T-helper 1 cell (primary cell): ENCODE measurements around the gene SEC24D.

ENCODE experiments used
- DNase-seq, 5 donors: peaks; one replicate each; pipeline ENCODE4 v3.0.0-alpha.2; 2012 to 2020

The SEC24D gene

DNA sequence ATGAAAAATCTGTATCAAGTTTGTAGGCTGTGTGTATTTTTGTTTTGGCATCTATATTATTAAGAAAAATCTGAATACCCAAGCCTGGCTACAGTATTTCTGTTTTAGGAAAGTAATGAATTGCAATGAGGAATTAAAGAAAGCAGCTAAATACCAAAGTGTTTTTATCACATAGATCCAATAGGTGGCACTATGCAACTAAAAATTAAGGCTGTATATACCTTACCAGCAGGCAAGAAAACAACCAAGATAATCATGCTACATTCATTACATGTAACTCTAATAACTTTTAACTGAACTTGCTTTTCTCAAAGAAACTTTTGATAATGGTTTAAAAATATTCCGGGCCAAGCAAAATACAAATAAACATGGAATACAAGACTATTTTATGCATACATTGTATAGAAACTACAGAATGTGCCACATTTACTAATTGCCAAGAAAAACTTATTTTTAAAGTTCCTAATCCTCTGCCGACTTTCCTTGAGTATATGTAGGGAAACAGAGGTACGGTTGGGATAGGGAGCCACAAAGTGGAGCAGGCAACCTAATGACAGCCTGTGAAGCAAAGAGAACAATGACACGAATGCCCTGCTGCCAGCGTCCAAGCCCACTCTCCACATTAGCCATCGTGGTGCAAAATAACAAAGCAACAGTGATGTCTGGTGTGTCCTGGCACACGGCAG lies 63.7 kb downstream of the SEC24D start:
- DNase-seq = peak in 1 of 5 donors; percentile 39

DNA sequence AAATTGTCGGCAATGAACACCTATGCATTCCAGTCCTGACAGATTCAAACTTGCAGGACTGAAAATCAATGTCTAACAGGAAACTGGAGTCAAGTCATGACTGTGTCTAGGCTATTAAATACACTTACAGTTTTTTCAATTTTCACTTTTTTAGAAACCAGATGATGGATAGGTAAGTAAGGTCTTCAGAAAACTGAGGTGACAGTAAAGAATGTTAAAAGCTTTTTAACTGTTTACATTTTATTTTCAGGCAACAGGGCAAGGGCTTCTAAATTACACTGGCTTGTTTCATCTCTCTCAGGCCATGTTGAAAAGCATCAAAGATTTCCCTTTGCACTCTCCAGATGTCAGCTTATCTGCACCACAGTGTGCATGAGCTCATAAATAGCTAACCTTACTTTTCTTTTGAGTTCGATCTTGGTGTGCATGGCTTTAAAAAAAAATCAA lies 65.2 kb downstream of the SEC24D start:
- DNase-seq = no peak

DNA sequence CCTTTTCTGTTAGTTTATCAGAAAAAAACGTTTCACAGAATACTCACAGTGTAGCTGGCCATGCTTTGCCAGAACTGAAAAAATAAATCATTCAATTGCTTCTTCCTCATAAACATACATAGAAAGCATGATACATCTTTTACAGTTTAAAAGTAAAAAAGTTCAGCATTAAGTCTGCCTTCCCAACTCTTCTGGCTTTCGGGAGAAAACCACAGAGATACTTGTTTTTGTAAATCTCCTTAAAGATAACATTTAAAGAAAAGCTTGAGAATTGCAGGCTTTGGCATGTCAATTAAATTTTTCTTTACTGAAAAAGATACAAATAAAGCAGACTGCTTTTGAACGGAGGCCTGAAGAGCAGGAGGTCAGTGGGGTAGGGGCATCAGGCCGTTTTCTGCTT lies 66.8 kb downstream of the SEC24D start:
- no peak for DNase-seq

DNA sequence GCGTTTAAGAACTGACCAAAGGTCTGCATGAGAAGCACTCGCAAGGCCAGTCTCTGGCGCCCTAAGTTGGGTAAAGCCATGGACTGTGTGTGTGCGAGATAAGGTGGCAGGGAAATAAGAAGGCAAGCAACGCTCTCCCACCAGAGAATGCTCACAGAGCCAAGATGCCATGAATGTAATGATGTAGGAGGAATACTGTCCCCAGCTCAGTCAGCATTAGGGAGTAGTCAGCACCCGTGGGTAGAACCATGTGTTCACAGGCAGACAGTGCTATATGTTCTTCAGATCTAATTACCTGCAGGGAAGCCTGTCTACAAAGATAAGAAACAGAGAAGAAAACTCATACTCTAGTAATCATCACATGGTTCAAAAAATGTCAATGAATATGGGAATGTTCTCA lies 68.8 kb downstream of the SEC24D start:
- no peak for DNase-seq

DNA sequence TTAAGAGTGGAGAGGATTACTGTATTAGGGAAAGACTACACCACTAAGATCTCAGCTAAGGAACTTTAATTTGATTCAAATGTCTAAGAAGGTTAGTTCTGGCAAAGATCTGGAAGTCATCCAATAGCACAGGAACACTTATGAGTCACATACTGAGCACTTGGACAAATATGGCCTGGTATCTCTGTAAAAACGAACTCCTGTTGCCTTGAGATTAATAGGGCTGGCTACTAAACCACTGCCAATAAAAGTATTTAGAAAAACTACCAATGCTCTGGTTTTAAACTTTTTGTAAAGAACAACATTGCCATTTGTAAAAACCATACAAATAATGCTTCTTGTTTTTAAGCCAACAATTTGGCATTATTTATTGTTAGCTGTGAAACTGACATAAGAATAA lies 70.5 kb downstream of the SEC24D start:
- DNase-seq = no peak

DNA sequence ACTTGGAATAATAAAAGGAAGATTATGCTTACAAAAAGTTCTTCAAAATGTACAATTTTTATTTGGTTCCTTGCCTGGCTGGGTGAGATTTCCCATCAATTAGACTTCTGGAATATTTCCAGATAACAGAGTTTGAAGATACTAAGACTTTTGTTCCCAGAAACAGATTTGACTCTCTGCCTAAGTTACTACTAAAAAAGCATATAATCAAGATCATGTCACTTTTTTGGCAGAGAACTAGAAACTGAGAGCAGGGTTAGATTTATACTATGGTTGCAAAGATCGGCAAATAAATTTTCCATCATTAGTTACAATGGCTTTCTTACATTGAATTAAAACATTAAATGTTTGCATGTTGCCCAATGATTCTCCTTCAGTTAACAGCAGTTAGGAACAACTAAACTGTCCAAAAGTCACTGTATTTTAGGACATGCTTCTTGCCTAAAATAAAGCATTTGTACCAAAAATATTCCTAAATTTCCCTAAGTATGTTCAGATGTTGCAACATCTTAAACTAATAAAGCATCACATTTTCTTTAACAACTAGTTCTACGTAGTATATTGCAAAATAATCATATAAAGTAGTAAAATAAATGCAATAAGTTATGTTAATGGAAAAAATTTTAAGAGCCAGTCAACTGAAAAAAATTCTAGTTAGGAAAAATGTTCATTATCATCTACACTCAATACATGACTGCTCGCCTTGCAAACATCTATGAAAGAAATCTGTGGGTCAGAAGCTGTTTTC lies 73.0 kb downstream of the SEC24D start:
- no peak for DNase-seq

DNA sequence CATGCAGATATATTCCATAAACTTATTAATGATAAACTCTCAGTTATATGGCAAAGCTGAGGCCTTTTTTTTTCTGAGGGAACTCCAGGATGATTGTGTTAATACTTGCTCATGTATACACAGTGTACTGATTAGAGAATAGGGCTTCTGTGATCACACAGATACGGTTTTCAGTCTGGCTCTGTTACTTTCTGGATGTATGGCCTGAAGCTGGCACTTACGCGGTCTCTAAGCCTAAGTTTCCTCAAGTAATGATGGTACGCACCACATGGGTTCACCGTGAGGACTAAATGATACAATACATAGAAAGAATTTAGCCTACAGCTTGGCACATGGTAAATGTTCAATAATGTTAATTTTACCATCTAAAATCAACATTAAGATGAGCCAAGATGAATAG lies 73.8 kb downstream of the SEC24D start:
- no peak for DNase-seq

DNA sequence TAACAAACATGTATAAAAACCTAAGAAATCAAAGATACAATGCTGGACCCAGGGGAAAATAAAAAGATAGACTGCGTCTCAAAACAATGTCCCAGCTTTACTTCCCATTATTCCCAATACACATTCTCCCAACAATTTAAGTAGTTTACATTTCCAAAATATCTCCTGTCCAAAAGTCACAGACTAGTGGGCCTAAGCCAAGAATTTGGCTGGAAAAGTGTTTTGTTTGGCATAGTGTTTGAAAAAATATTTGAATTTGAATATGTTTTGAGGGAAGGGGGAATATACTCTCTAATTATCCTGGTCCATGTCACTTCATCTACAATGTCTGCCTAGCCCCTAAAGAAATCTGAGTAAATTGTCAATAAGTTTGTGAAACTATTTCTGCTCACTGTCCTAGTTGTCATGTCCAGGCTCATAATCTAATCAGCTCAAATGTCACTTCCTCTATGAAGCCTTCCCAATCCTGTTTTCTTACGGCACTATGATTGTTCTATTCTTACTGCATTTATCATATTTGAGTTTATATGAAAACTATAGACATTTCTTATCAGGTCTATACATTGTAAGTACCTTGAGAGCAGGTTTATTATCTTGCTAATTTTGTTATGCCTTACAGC lies 74.4 kb downstream of the SEC24D start:
- DNase-seq = no peak

DNA sequence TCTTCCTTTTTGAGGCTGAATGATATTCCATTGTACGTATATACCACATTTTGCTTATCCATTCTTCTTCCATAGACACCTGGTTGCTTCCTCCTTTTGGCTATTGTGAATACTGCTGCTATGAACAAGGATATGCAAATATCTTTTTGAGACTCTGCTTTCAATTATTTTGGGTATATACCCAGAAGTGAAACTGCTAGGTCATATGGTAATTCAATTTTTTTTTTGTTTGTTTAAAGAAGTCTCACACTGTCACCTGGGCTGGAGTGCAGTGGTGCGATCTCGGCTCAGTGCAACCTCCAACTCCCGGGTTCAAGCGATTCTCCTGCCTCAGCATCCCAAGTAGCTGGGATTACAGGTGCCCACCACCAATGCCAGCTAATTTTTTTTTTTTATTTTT lies 75.4 kb downstream of the SEC24D start:
- DNase-seq = no peak

DNA sequence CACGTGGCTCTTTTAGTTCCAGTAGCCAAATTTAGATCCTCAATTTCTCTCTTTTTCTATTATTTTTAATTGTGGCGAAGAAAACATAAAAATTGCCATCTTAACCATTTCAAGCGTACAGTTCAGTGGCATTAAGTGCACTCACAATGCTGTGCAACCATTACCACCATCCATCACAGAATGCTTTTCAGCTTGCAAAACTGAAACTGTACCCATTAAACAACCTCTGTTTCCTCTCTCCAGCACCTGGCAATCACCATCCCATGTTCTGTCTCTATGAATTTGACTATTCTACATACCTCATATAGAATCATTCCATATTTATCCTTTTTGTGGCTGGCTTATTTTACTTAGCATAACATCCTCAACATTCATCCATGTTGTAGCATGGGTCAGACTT lies 75.8 kb downstream of the SEC24D start:
- DNase-seq = no peak

DNA sequence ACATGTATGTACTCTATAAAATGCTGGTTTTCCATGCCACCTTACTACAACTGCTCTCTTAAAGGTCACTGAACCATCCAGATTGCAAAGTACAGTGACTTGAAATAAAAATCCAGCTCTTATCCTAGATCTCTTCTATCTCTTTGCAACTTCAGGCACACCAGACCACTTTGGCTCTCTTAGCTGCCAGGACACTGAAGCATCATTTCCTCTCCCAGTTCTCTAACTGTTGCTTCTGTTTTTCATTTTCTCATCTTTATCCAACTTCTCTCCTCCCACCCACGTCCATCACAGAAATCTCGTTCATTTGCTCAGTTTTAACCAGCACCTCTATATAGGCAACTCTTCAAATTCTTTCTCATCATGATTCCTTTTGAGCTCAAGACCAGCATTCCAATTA lies 76.4 kb downstream of the SEC24D start:
- DNase-seq = no peak

DNA sequence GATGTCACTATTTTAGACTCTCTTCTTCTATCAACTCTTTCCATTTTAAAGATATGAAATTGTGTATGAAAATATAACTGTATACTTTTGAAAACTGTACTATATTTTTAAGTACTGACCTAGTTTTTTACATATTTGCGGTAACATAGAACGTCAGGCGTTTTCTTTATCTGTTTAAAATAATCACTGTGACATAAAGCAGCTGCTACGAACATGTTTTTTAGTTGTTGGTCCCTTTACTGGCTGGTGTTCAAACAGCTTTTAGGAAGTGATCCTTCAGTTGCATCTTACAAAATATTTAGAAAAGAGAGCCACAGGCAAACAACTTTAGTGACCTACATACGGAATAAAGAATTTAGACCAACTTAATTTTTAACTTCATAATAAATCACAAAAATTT lies 77.6 kb downstream of the SEC24D start:
- DNase-seq = no peak

DNA sequence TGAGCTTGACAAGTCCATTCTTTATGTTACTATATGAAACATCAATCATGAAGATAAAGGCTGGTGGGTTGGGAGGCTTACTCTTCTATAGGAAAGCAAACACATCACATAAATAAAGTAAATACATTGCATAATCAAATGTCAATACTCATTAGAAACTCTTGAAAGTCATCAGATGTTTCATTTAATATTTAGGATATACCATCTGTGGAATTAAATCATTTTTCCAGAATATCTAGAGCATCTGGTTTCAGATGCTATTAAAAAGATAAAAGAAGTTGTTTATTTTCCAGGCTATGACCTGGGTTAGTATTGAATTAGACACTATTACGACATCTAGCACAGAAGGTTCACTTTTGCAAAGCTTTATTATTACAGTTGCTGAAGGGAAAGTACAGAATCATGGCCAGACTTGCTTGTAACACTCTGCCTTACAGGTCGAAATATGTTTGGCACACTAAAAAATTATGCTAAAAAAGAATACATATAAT lies 78.1 kb downstream of the SEC24D start:
- no peak for DNase-seq

DNA sequence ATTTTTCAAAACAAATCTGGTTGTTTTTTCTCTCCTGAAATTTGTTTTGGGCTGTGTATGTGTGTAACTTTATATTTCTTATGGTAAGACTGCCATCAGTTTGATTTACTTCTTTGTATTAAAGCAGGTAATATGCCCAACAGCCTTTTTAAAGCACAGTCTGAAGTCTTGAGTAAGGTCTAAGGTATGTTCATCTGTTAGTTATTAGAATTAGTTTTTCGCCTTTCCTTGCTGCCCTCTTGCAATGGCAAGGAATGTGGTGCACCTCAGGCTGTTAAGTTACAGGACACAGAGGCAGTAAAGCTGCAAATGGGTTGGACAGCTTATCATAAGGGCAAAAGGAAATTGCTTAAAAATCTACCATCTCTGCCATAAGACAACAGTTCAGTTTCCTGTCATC lies 79.0 kb downstream of the SEC24D start:
- no peak for DNase-seq

DNA sequence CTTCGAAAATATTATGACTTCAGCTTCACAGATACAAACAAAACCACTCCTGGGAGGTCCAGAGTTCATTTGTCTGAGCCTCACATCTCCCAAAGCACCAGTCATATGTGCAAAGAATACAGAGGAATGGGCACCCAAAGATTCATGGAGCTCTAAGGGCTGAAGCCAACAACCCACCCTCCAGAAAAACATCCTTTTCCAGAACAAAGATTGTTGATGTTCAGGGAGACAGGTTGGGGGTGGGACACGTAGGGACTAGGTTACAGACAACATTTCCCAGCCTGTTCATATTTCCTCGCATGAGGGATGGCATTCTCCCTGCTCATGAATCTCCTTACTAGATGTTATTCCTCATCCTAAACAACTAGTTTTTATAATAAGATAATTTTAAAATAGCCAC lies 79.5 kb downstream of the SEC24D start:
- no peak for DNase-seq

DNA sequence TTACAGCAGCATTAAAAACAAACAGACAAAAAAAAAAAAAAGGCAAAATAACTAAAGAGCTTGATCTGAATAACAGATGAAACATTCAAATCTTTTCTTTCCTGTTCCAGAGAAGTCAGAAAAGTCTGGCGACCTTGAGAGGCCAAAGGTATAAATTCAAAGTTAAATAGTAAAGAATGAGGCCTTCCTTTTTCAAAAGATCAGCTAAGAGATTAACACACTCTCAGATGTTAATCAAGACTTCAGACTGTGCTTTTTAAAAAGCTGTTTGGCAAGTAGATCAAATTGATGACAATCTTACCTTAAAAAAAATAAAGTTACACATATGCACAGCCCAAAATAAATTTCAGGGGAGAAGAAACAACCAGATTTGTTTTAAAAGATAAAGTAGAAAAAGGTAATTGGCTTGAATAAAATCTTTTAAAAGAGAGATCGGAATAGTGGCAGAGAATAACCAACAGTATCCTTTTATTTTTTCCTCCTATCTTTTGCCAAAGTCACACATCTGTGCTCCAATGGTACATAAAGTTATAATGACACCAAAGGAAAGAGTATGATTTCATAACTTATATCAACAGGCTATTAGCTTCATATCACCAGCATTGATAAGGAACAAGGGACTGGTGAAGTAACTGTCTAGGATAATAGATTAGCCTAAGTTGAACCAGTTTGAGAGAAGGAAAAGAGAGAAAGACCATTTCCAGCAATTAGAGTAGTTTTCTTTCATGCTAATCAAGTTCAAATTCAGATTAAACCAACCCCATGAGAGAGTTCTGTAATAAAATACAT lies 80.3 kb downstream of the SEC24D start:
- no peak for DNase-seq

DNA sequence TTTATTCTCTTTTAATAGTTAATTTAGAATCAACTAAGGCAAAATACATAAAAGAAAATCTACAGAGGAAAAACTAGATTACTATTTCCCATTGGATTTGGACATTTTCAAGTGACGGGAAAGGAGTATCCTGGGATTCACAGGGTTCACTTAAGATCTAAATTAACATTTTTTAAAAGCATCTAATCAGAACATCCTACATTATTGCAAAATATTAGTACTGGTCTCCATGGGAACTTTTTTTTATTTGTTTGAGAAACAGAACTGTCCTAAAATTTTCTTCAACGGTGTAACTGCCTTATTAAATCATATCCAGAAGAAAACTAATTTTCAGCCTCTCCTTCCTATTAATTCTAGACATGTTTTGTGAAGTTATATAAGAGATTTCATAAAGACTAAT lies 81.0 kb downstream of the SEC24D start:
- no peak for DNase-seq

DNA sequence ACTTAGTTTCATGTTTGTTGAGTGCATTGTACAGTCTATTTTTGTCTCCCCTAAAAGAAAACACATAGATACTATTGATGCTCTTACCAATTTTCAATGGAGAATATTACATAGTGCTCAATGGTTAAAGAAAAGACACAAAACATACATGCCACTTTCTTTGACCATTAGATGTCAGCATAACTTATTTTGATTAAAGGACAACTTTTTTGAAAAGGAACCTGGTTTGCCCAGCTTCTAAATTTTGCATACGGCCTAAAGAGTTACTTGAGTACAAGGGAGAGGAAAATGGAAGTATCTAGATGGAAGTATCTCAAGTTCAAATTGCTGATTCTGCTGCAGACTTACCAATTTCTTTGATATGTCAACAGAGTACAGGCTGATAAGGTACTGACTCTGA lies 82.2 kb downstream of the SEC24D start:
- no peak for DNase-seq

DNA sequence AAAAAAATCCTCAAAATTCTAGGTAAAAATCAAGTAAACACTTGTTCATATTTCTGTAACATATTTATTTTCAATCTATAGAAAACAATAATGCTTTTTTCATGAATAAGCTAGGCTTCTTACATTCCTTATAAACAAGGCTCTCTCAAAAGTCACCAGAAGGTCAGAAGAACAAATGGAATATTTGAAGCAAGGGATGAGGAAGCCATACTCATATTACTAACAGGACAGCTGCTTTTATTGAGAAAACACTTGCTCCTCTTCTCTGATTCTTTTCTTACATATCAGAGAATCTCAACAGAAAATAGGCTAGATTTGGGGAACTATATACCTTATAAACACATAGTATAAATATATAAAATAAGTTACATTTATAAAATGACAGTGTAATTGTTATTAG lies 82.8 kb downstream of the SEC24D start:
- DNase-seq = no peak

DNA sequence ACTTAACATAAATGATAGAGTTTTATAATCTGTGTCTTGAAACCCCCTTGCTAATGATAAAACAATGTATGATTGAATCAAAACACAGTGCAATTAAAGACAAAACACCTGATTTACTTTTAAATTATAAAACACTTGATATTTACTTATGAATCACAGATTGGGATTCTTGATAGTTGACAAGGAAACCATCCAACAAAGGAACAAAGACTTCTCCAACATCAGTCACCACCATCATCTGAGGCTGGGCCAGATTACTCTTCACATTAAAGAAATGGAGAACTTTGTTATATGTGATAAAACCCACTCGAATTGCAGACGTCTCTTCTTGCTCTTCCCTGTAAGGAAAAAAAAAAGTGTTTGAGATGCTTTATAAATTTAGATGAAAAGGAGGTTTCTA lies 83.4 kb downstream of the SEC24D start:
- no peak for DNase-seq

DNA sequence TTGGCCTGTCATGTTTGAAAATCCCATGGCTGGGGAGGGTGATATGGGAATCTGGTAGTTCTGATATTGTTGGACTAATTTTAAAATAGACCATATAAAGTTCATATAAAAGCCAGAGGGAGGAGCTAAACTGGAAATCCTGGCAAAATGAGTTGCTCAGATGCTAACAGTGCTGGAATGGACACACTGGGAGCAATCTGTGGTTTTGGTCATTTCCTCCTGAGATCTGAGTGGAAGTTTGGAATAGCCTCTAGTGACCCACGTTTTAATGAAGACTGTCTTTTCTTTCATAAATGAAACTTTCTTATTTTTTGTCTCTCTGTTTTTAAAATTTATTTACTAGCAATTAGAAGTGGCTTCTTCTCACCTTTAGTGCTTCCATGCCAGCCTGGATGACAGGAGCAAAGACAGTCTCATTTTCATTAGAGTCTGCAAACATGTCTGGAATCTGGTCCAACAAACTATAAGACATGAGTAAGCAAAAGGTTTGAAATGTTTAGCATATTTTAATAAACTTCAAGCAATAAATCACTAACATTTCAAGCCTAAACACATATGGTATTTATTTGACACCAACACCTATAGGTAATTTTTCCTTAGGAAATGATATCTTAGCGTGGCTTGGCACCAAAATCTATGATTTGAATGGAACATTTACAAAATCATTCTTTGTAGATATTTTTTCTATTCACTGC lies 84.2 kb downstream of the SEC24D start:
- no peak for DNase-seq

DNA sequence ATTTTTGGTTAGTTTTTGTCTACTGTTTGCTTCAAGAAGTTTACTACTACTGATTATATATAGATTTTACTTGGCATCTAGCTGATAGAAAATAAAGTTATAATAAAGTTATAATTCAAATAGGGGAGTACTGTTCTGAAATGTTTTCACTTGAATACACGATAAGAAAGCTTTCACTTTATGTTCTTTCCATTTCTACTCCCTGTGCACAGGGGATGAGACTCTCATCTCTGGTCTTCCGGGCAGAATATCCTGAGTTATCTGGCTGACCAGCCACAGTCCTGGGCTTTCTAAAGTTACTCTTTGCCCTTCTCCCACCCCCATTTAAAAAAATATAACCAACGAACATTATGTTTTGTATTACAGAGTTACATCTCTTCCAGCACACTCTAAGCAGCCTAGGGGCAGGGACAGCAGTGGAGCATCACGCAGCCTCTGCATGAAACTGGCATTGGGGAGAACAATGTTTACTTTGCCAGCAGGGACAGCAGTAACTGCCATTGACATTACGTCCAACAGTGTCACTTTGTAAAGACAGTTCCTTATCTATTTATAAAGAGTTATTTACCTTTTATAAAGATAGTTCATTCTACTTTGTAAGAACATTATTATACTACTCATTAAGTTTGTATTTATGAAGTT lies 86.5 kb downstream of the SEC24D start:
- no peak for DNase-seq
